Activated T-helper 2 cell treated with anti-CD3 and anti-CD28 coated beads, Interferon-gamma antibody, Interleukin-2, Interleukin-4, amounts not matched to agents 10 μg/mL and 5 μg/mL and 100 μg/mL, durations not matched to agents 14 hours and 24 hours and 36 hours (primary cell): ENCODE measurements around the gene CRYGS. TPM values are rescaled to one million over a fixed set of nuclear protein-coding genes. Genes with fewer than 3 reads are reported as not detected.
A peak's percentile ranks its signal among the peaks of the same experiment; 100 is the strongest.
"Not testable (repeated sequence)": the region's sequence is repeated elsewhere in the genome, so short reads cannot be mapped to it uniquely, and the experiment has no call there.

Experiments
- DNase-seq: peaks from one replicate; pipeline ENCODE4 v3.0.0; 2021; ENCODE audit warnings: low spot score
- H3K27ac Mint-ChIP-seq: one replicate; pipeline ENCODE4 v1.8.0; 2021; ENCODE audit warnings: mixed read lengths
- H3K27me3 Mint-ChIP-seq: one replicate; pipeline ENCODE4 v1.8.0; 2021; ENCODE audit warnings: low read depth, mixed read lengths
- H3K36me3 Mint-ChIP-seq: one replicate; pipeline ENCODE4 v1.8.0; 2021; ENCODE audit warnings: low read depth, mixed read lengths
- H3K4me1 Mint-ChIP-seq: one replicate; pipeline ENCODE4 v1.8.0; 2021; ENCODE audit warnings: low read depth, mixed read lengths
- H3K4me3 Mint-ChIP-seq: one replicate; pipeline ENCODE4 v1.8.0; 2021; ENCODE audit warnings: low read depth, mild to moderate bottlenecking, moderate library complexity, mixed read lengths
- H3K9me3 Mint-ChIP-seq: one replicate; pipeline ENCODE4 v1.8.0; 2021; ENCODE audit warnings: mixed read lengths
- intact Hi-C: fragments of 100-400 bp; cut with micrococcal nuclease; formaldehyde crosslinking; loops from one replicate; pipeline ENCODE4 v1.15.1; 2023
- total RNA-seq: library from RNA; stranded (reverse); gene quantifications from 2 replicates; pipeline ENCODE4 v1.2.3, GENCODE V29; 2022

Gene CRYGS
- total RNA-seq, 1 donor from 2014 or later, result 5.6 TPM

- Mint-ChIP-seq H3K36me3 (peaks cover 47% of the 10 kb centered on the region), H3K9me3 (no peaks in the 10 kb centered on the region), H3K4me1 (peaks cover 34% of the 10 kb centered on the region), H3K27me3 (no peaks in the 10 kb centered on the region), H3K4me3 (peak overlapping the region; percentile 89), H3K27ac (peak overlapping the region; percentile 98)
- intact Hi-C loops, result loop anchor here (2.0 to 5.0 kb wide), 3 partner anchors 37 to 256 kb away; partner anchors contain the start of gene EIF4A2
- DNase-seq, result no peak
Observed at GRCh38 chr3:186571644-186572013, 27.4 kb upstream of the CRYGS start.

GRCh38 chr3:186570941-186571643, 26.9 kb upstream of the CRYGS start:
- intact Hi-C loops, result loop anchor here (1.0 to 5.0 kb wide), 5 partner anchors 36 to 633 kb away; partner anchors contain the start of genes EIF4A2 and TRA2B
- peaks cover 39% of the 10 kb centered on the region for H3K4me1 Mint-ChIP-seq
- H3K4me3 Mint-ChIP-seq, result peak overlapping the region; percentile 89

GRCh38 chr3:186570096-186570940, 26.1 kb upstream of the CRYGS start, which contains the start of gene DNAJB11:
TSS of gene DNAJB11 (plus strand) at chr3:186570720. CDS start at chr3:186570898, 178 bp downstream.
- Mint-ChIP-seq H3K27ac (peak within 1 kb of the TSS; percentile 98), H3K4me3 (peak within 1 kb of the TSS; percentile 89), H3K4me1 (peaks cover 42% of the 10 kb centered on the region), H3K36me3 (peaks cover 37% of the 10 kb centered on the region), H3K27me3 (no peaks in the 10 kb centered on the region), H3K9me3 (no peaks in the 10 kb centered on the region)
- intact Hi-C loops, result loop anchor here (1.0 to 5.0 kb wide), 5 partner anchors 36 to 632 kb away; partner anchors contain the start of genes EIF4A2 and TRA2B
- DNase-seq, result peak; percentile 98

More at GRCh38 chr3:186570941-186571643, 26.9 kb upstream of the CRYGS start:
- no peaks in the 10 kb centered on the region for H3K27me3 Mint-ChIP-seq
- H3K36me3 Mint-ChIP-seq, result peaks cover 42% of the 10 kb centered on the region
- H3K27ac Mint-ChIP-seq, result peak overlapping the region; percentile 98
- no peak for DNase-seq
- no peaks in the 10 kb centered on the region for H3K9me3 Mint-ChIP-seq

- H3K9me3 Mint-ChIP-seq, result no peaks in the 10 kb centered on the region
- H3K27me3 Mint-ChIP-seq, result no peaks in the 10 kb centered on the region
- intact Hi-C loops, result loop anchor here (1.0 to 5.0 kb wide), 5 partner anchors 35 to 631 kb away; partner anchors contain the start of genes EIF4A2 and TRA2B
- peak overlapping the region; percentile 98 for H3K27ac Mint-ChIP-seq
- peaks cover 32% of the 10 kb centered on the region for H3K36me3 Mint-ChIP-seq
- peaks cover 43% of the 10 kb centered on the region for H3K4me1 Mint-ChIP-seq
- H3K4me3 Mint-ChIP-seq, result peak overlapping the region; percentile 89
- DNase-seq, result no peak
Observed at GRCh38 chr3:186569779-186570095, 25.6 kb upstream of the CRYGS start.

GRCh38 chr3:186569361-186569760, 25.2 kb upstream of the CRYGS start:
- Mint-ChIP-seq H3K36me3 (peaks cover 32% of the 10 kb centered on the region), H3K4me1 (peaks cover 44% of the 10 kb centered on the region), H3K27ac (peak overlapping the region; percentile 98), H3K4me3 (peak overlapping the region; percentile 89)
- H3K9me3 Mint-ChIP-seq, DNase-seq, intact Hi-C loops, H3K27me3 Mint-ChIP-seq: not testable (repeated sequence)

GRCh38 chr3:186567072-186567921, 23.1 kb upstream of the CRYGS start, which contains the start of gene TBCCD1:
TSS of gene TBCCD1 (minus strand) at chr3:186567339. CDS start at chr3:186564329, 3,010 bp downstream.
- peak within 1 kb of the TSS; percentile 75 for H3K27ac Mint-ChIP-seq
- H3K36me3 Mint-ChIP-seq, result peaks cover 25% of the 10 kb centered on the region
- DNase-seq, result peak; percentile 96
- no peaks in the 10 kb centered on the region for H3K9me3 Mint-ChIP-seq
- H3K27me3 Mint-ChIP-seq, result no peaks in the 10 kb centered on the region
- intact Hi-C loops, result no loop called here
- H3K4me3 Mint-ChIP-seq, result peak within 1 kb of the TSS; percentile 97
- peaks cover 47% of the 10 kb centered on the region for H3K4me1 Mint-ChIP-seq

- peak overlapping the region; percentile 97 for H3K4me3 Mint-ChIP-seq
- DNase-seq, result no peak
- intact Hi-C loops, result no loop called here
- H3K4me1 Mint-ChIP-seq, result peaks cover 47% of the 10 kb centered on the region
- H3K27me3 Mint-ChIP-seq, result no peaks in the 10 kb centered on the region
- H3K36me3 Mint-ChIP-seq, result peaks cover 31% of the 10 kb centered on the region
- no peaks in the 10 kb centered on the region for H3K9me3 Mint-ChIP-seq
- H3K27ac Mint-ChIP-seq, result peak overlapping the region; percentile 75
Observed at GRCh38 chr3:186566772-186567071, 22.5 kb upstream of the CRYGS start.

- Mint-ChIP-seq H3K4me1 (peaks cover 44% of the 10 kb centered on the region), H3K4me3 (no peak overlapping the region), H3K36me3 (peaks cover 31% of the 10 kb centered on the region), H3K27ac (no peak overlapping the region), H3K9me3 (no peaks in the 10 kb centered on the region), H3K27me3 (no peaks in the 10 kb centered on the region)
- no peak for DNase-seq
- intact Hi-C loops, result no loop called here
Observed at GRCh38 chr3:186564586-186564985, 20.4 kb upstream of the CRYGS start.

GRCh38 chr3:186552408-186553031, 8.3 kb upstream of the CRYGS start:
- H3K27ac Mint-ChIP-seq, result no peak overlapping the region
- no peaks in the 10 kb centered on the region for H3K27me3 Mint-ChIP-seq
- H3K4me1 Mint-ChIP-seq, result peaks cover under 1% of the 10 kb centered on the region
- intact Hi-C loops, result no loop called here
- no peak overlapping the region for H3K4me3 Mint-ChIP-seq
- DNase-seq, result no peak
- H3K36me3 Mint-ChIP-seq, result peaks cover 41% of the 10 kb centered on the region
- H3K9me3 Mint-ChIP-seq, result no peaks in the 10 kb centered on the region

- Mint-ChIP-seq H3K27ac (no peak overlapping the region), H3K36me3 (peaks cover 34% of the 10 kb centered on the region), H3K4me3 (no peak overlapping the region), H3K27me3 (no peaks in the 10 kb centered on the region), H3K9me3 (no peaks in the 10 kb centered on the region), H3K4me1 (no peaks in the 10 kb centered on the region)
- intact Hi-C loops, result no loop called here
- no peak for DNase-seq
Observed at GRCh38 chr3:186551387-186551786, 7.2 kb upstream of the CRYGS start.

GRCh38 chr3:186549497-186549896, 5.3 kb upstream of the CRYGS start:
- no peak for DNase-seq
- Mint-ChIP-seq H3K4me1 (no peaks in the 10 kb centered on the region), H3K4me3 (no peak overlapping the region), H3K27ac (no peak overlapping the region), H3K9me3 (no peaks in the 10 kb centered on the region), H3K27me3 (no peaks in the 10 kb centered on the region), H3K36me3 (peaks cover 32% of the 10 kb centered on the region)
- intact Hi-C loops, result no loop called here

GRCh38 chr3:186540835-186541226, 3.3 kb downstream of the CRYGS start:
- H3K27ac Mint-ChIP-seq, result peak overlapping the region; percentile 20
- H3K9me3 Mint-ChIP-seq, result no peaks in the 10 kb centered on the region
- no peak overlapping the region for H3K4me3 Mint-ChIP-seq
- H3K27me3 Mint-ChIP-seq, result no peaks in the 10 kb centered on the region
- intact Hi-C loops, result loop anchor here (1.0 to 5.0 kb wide), 4 partner anchors 282 to 564 kb away; partner anchors contain the start of gene ETV5
- peaks cover 27% of the 10 kb centered on the region for H3K4me1 Mint-ChIP-seq
- H3K36me3 Mint-ChIP-seq, result peaks cover 24% of the 10 kb centered on the region
- no peak for DNase-seq
